WERI-Rb-1 (cell line): ENCODE measurements around the gene ZSCAN30.

Experiments
- DNase-seq: peaks from one replicate; pipeline ENCODE4 v3.0.0-alpha.2; 2020
- H3K27ac ChIP-seq: fragments of 250-450 bp; sonication (Bioruptor Pico); 2 replicates; pipeline ENCODE4 v1.5.1; 2020; ENCODE audit warnings: mild to moderate bottlenecking, moderate library complexity
- H3K27me3 ChIP-seq: fragments of 250-450 bp; sonication (Bioruptor Pico); 2 replicates; pipeline ENCODE4 v1.5.1; 2021; ENCODE audit warnings: mild to moderate bottlenecking, low read depth, moderate library complexity; ENCODE audit not compliant: insufficient read depth, severe bottlenecking
- H3K36me3 ChIP-seq: fragments of 250-450 bp; sonication (Bioruptor Pico); 2 replicates; pipeline ENCODE4 v1.5.1; 2020; ENCODE audit warnings: mild to moderate bottlenecking, moderate library complexity
- H3K4me3 ChIP-seq: 2 replicates; pipeline ENCODE4 v1.5.1; 2011; ENCODE audit warnings: low read depth, mild to moderate bottlenecking, control low read depth, low read length
- H3K9me3 ChIP-seq: fragments of 250-450 bp; sonication (Bioruptor Pico); 2 replicates; pipeline ENCODE4 v1.5.1; 2021; ENCODE audit warnings: mild to moderate bottlenecking, moderate library complexity; ENCODE audit not compliant: severe bottlenecking
- TF ChIP-seq, protein P1 (sequence below): IDR thresholded peaks from 2 replicates; pipeline ENCODE4 v1.5.1; 2011; ENCODE audit warnings: low read depth, mild to moderate bottlenecking, control low read depth, inconsistent platforms, low read length

Gene ZSCAN30

DNA sequence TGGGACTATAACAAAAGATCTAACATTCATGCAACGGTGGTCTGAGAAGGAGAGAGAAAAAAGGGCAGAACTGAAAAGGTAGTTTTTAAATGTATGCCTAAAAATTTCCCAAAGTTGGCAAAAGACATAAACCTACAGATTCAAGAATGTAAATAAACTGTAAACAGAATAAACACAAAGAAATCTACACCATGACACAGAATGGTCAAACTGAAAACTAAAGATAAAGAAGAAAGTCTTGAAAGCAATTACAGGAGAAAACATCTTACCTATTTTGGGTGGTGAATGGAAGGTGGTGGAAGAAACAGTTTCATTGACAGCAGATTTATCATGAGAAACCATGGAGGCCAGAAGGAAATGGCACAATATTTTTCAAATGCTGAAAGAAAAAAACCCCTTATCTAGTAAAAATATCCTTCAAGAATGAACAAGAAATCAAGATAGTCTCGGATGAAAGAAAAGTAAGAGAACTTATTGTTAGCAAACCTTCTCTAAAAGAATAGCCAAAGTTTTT, 84.8 kb downstream of the ZSCAN30 start:
- Histone ChIP-seq H3K36me3 (no peaks in the 10 kb centered on the region), H3K27ac (no peak overlapping the region), H3K27me3 (no peaks in the 10 kb centered on the region), H3K4me3 (no peak overlapping the region), H3K9me3 (peaks cover 6% of the 10 kb centered on the region)
- TF ChIP-seq, protein P1, sequence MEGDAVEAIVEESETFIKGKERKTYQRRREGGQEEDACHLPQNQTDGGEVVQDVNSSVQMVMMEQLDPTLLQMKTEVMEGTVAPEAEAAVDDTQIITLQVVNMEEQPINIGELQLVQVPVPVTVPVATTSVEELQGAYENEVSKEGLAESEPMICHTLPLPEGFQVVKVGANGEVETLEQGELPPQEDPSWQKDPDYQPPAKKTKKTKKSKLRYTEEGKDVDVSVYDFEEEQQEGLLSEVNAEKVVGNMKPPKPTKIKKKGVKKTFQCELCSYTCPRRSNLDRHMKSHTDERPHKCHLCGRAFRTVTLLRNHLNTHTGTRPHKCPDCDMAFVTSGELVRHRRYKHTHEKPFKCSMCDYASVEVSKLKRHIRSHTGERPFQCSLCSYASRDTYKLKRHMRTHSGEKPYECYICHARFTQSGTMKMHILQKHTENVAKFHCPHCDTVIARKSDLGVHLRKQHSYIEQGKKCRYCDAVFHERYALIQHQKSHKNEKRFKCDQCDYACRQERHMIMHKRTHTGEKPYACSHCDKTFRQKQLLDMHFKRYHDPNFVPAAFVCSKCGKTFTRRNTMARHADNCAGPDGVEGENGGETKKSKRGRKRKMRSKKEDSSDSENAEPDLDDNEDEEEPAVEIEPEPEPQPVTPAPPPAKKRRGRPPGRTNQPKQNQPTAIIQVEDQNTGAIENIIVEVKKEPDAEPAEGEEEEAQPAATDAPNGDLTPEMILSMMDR: no peak
- DNase-seq: no peak

DNA sequence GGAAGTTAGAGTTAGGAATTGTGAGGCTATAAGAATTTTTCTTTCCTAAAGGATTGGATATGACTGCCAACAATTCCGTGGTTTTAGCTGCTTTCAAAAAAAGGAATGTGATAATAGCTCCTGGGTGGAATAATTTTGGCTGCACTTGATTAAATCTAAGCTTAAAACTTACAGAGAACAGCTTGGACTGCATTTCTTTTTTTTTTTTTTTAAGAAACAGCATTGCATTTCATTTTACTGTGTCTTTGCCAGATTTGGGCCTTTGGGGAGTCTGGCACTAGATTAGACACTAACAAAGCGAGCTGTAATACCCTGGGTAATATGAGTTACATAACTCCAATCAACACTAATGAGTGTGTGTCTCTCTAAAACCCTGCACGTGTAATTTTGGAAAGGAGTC, 87.0 kb downstream of the ZSCAN30 start:
- H3K27me3 ChIP-seq: no peaks in the 10 kb centered on the region
- no peak overlapping the region for H3K4me3 ChIP-seq
- TF ChIP-seq, protein P1: no peak
- H3K36me3 ChIP-seq: no peaks in the 10 kb centered on the region
- no peak overlapping the region; the same call in 1 of the 2 replicates for H3K27ac ChIP-seq
- DNase-seq: no peak
- peaks cover 6% of the 10 kb centered on the region for H3K9me3 ChIP-seq

DNA sequence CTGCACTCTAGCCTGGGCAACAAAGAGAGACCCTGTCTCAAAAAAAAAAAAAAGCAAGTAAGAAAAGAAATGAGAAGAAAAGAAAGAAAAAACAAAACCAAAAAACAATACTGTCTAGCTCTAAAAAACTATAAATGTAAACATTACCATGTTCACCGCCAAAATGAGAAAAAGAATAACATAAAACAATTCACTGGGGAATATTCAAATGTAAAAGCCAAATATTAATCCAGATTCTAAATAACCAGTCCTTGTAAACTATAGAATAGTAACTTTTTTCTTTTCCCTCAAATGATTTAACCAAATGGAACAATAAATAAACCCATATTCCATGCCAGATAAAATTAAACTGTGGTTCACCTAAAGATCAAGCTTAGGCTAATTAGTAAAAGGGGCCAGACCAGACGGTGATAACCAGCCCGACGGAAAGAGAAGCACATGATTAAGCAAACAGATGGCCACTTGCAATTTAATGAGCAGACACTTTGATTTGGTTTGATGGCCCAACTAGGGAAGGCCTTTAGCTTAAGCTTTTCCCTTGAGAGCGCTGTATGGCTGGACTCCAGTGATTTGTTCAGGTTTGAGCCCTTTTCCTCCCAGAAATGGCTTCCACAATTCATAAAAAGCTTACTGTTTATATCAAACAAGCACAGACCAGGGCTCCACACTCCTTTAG, 88.6 kb downstream of the ZSCAN30 start:
- peak overlapping the region; percentile 89 for H3K27ac ChIP-seq

More for the DNA sequence above, 88.6 kb downstream of the ZSCAN30 start:
- TF ChIP-seq, protein P1: no peak
- peaks cover 6% of the 10 kb centered on the region for H3K9me3 ChIP-seq
- H3K36me3 ChIP-seq: no peaks in the 10 kb centered on the region
- H3K27me3 ChIP-seq: no peaks in the 10 kb centered on the region
- no peak overlapping the region for H3K4me3 ChIP-seq
- peak; percentile 73 for DNase-seq
